Measurements from ENCODE around the gene TRAPPC3L.

- TF ChIP-seq ZNF274 (IDR thresholded peaks at IDR 0.05; ENCODE audit: borderline replicate concordance, extremely low read depth, low read length), result no peak
- no peak for TF ChIP-seq POLR2A (IDR thresholded peaks at IDR 0.05; ENCODE audit: control extremely low read depth in 1 of 2, low read depth in 2 of 2, low read length in 2 of 2)
- TF ChIP-seq POLR2AphosphoS5 (IDR thresholded peaks at IDR 0.05; ENCODE audit: low read depth, low read length), result no peak
- no peak for TF ChIP-seq JUND (IDR thresholded peaks at IDR 0.05; ENCODE audit: low read length)
- TF ChIP-seq, protein P1, sequence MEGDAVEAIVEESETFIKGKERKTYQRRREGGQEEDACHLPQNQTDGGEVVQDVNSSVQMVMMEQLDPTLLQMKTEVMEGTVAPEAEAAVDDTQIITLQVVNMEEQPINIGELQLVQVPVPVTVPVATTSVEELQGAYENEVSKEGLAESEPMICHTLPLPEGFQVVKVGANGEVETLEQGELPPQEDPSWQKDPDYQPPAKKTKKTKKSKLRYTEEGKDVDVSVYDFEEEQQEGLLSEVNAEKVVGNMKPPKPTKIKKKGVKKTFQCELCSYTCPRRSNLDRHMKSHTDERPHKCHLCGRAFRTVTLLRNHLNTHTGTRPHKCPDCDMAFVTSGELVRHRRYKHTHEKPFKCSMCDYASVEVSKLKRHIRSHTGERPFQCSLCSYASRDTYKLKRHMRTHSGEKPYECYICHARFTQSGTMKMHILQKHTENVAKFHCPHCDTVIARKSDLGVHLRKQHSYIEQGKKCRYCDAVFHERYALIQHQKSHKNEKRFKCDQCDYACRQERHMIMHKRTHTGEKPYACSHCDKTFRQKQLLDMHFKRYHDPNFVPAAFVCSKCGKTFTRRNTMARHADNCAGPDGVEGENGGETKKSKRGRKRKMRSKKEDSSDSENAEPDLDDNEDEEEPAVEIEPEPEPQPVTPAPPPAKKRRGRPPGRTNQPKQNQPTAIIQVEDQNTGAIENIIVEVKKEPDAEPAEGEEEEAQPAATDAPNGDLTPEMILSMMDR (IDR thresholded peaks at IDR 0.05; ENCODE audit: control extremely low read depth in 1 of 3, insufficient read depth in 1 of 3, low read depth in 1 of 3, low read length in 3 of 3), result no peak
- no peak for TF ChIP-seq SP4 (IDR thresholded peaks at IDR 0.05; ENCODE audit: low read length)
Measured at GRCh38 chr6:116458264-116458663, 87.2 kb downstream of the TRAPPC3L start.

Measured in H1 (cell line).